GM18858 (cell line): ENCODE results near the gene COL28A1.
"Not testable (repeated sequence)": the region's sequence is repeated elsewhere in the genome, so short reads cannot be mapped to it uniquely, and the experiment has no call there.

Experiments used
- ATAC-seq: cut with Tn5 transposase; IDR thresholded peaks from one replicate; pipeline ENCODE4 v1.9.1; 2021; ENCODE audit not compliant: unreplicated experiment

Gene COL28A1

DNA sequence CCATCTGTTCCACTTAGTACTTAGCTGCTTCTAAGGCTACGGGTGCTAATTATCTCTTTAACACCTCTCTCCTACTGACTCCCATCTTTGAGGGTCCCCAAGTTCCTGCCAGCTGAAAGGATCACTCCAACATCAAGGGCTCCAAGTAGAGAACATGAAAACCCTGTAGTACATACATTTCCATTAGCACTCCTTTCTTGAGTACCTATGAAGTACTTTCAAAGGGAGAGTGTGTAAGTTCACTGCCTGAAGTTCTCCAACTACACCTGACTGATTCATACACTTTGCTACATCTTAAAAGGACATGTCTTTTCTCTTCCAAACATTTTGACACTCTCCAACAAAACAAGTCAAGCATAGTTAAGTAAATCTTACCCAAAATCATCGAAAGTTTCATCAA, 113.8 kb downstream of the COL28A1 start:
- ATAC-seq = no peak

DNA sequence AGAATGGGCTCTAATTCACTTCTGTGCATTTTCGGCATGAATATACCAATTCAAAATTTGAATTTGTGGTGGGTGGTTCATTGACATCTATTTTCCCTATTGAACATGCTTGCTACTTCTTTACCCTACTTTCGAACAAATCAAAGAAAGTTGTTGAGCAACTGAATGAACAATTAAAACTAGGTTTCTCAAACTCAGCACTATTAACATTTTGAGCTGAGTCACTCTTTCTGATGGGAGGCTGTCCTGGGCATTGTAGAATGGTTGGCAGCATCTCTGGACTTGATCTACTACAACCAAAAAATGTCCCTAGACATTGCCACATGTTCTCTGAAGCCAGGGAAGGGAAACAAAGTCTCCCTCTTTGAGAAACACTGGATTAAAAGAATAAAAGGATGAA, 116.7 kb downstream of the COL28A1 start:
- ATAC-seq = no peak

- ATAC-seq = no peak
Observed at GRCh38 chr7:7417851-7418250, 117.8 kb downstream of the COL28A1 start.

- ATAC-seq = no peak
Observed at GRCh38 chr7:7417414-7417813, 118.3 kb downstream of the COL28A1 start.

- peak; percentile 55 for ATAC-seq
Observed at GRCh38 chr7:7416031-7416858, 119.4 kb downstream of the COL28A1 start.

GRCh38 chr7:7414791-7415603, 120.7 kb downstream of the COL28A1 start:
- no peak for ATAC-seq

GRCh38 chr7:7408001-7408770, 127.5 kb downstream of the COL28A1 start:
- no peak for ATAC-seq

DNA sequence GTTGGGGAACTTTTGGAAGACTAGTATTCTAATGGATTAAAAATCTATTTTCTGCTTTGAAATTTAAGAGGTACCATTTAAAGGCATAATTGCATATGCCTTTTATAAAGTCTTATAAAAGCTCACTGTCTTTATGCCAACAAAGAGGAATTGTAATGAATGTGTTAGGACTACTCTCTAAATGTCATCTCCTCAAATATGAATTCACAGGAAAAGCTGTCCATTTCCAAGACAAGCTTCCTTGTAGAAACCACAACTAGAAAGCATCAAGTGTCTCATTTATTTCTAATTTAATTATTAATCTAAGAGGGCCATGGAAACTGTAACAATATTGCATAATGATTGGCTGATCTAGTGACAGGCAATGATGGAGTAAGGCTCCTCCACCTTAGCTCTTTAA, 130.2 kb downstream of the COL28A1 start:
- no peak for ATAC-seq

GRCh38 chr7:7399707-7400106, 136.0 kb downstream of the COL28A1 start:
- ATAC-seq = no peak

- ATAC-seq = no peak
Observed at GRCh38 chr7:7395785-7396184, 139.9 kb downstream of the COL28A1 start.

DNA sequence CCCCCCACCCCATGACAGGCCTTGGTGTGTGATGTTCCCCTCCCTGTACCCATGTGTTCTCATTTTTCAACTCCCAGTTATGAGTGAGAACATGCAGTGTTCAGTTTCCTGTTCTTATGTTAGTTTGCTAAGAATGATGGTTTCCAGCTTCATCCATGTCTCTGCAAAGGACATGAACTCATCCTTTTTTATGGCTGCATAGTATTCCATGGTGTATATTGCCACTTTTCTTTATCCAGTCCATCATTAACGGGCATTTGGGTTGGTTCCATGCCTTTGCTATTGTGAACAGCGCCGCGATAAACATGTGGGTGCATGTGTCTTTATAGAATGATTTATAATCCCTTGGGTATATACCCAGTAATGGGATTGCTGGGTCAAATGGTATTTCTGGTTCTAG, 147.5 kb downstream of the COL28A1 start:
- not testable (repeated sequence) for ATAC-seq

- ATAC-seq = no peak
Observed at GRCh38 chr7:7385421-7385820, 150.3 kb downstream of the COL28A1 start.

- ATAC-seq = no peak
Observed at GRCh38 chr7:7384228-7384627, 151.4 kb downstream of the COL28A1 start.

DNA sequence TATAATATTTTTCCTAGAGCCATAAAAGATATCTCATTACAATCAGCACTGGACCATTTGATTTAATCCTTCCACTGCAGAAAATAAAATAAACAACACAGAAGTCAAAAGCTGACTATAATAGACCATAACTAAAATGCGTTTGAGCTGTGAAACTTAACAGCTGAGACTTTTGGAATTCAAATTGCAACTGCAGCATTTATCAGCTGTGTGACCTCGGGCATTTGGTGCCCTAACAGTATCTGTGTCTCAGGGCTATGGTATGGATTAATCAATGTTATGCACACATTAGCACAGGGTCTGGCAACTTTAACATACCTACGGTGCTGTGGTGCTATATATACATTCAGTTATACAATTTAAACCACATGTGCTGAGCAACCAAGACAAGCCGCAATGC, 160.1 kb downstream of the COL28A1 start:
- no peak for ATAC-seq

- no peak for ATAC-seq
Observed at GRCh38 chr7:7370076-7370475, 165.6 kb downstream of the COL28A1 start.

GRCh38 chr7:7369134-7369533, 166.5 kb downstream of the COL28A1 start:
- ATAC-seq = no peak

- no peak for ATAC-seq
Observed at GRCh38 chr7:7354674-7355073, 181.0 kb downstream of the COL28A1 start.

DNA sequence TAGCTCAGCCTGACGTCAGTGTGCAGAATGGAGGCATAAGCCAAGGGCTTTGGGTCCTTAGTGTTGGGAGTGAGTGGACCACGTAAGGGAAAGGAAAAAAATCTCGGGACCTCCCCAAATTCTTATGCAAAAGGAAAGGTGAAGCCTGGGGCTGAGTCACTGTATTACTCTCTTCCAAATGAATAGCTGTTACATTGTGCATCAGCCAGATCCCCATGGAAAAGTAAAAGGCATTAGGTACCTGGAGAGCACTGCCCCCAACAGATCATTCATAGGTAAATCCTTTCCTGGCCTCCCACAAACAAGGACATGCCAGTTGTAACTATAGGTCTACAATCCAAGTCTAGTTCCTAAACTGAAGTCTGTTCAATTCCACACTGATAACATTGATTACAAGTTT, 182.8 kb downstream of the COL28A1 start:
- no peak for ATAC-seq

- ATAC-seq = no peak
Observed at GRCh38 chr7:7351832-7352231, 183.8 kb downstream of the COL28A1 start.

GRCh38 chr7:7351156-7351555, 184.5 kb downstream of the COL28A1 start:
- no peak for ATAC-seq

GRCh38 chr7:7349156-7349555, 186.5 kb downstream of the COL28A1 start:
- ATAC-seq = no peak
